HG03439 (cell line): Measurements from ENCODE around the gene AGBL4.

Experiments
- ATAC-seq: cut with Tn5 transposase; IDR thresholded peaks from one replicate; pipeline ENCODE4 v1.9.1; 2021; ENCODE audit warnings: mild to moderate bottlenecking, moderate library complexity; ENCODE audit not compliant: unreplicated experiment

Gene AGBL4

DNA sequence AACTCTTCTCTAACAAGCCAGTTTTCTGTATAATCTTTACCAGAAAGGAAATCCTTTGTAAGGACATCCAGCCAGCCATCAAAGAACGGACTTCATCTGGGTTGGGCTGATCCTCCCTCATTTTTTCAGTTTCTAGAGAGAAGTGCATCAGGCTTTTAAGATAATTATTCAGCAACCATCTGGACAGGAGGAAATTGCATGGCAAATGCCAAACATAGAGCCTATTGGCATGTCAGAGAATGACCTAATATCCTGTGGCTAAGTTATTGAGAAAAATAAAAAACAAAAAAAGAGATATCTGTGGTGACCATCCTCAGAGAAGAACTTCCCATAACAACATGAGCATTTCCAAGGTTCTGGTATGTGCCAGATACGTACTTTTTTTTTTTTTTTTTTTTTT lies 1172.1 kb downstream of the AGBL4 start:
- no peak for ATAC-seq

GRCh38 chr1:48848035-48848434 lies 1175.7 kb downstream of the AGBL4 start:
- ATAC-seq: no peak

- no peak for ATAC-seq
These were observed 1177.3 kb downstream of the AGBL4 start for GRCh38 chr1:48846441-48846840.

DNA sequence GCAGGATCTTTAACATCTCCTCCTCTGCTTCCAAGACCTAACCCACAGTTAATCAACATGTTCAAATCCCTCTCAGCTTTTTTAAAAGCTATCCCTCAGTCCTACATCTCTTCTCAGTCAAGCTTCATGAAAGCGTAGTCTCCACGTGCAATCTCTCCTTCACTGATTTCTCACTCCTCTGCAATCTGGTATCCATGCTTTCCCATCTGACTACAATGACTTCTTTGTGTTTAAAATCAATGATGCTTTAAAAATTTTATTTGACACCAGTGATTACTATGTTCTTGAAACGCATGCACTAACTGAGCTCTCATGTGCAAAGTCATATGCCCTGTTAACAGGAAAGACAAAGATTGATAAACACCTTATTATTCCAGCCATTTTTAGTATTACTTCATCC lies 1179.6 kb downstream of the AGBL4 start:
- ATAC-seq: no peak

DNA sequence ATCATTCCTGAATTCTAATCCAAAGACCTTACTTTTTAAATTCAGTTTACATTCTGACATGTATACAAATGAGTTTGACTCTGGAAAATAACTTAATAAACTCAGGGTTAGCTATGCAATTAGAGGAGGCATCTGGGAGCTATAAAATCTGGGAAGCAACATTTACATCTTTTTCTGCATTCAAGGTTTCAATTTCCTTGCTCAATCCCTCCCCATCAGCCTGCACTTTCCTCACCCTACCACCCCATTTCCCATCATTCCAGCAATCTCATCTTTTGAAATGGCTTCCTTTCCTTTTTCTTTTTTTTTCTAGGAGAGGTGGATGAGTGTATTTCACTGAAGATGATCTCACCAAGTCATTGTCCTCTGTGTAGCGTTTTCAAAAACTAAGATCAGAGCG lies 1181.8 kb downstream of the AGBL4 start:
- ATAC-seq: no peak

DNA sequence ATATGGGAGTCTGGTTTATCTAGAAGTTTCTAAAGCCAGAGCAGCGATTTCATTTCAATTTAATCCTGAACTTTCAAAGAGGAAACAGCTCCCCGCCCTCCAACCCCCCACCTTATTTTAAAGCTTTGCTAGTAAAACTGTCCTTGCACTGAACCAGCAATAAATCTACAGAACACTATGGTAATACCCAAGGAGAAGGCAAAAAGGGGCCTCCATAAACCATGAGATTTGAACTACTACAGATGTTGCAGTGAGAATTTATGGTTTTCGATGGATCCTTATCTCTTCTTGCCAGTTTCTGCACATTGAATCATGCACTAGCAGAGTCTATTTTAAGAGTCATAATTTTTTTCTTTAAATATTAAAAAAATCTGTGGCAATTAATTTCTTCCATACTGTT lies 1182.3 kb downstream of the AGBL4 start:
- no peak for ATAC-seq

DNA sequence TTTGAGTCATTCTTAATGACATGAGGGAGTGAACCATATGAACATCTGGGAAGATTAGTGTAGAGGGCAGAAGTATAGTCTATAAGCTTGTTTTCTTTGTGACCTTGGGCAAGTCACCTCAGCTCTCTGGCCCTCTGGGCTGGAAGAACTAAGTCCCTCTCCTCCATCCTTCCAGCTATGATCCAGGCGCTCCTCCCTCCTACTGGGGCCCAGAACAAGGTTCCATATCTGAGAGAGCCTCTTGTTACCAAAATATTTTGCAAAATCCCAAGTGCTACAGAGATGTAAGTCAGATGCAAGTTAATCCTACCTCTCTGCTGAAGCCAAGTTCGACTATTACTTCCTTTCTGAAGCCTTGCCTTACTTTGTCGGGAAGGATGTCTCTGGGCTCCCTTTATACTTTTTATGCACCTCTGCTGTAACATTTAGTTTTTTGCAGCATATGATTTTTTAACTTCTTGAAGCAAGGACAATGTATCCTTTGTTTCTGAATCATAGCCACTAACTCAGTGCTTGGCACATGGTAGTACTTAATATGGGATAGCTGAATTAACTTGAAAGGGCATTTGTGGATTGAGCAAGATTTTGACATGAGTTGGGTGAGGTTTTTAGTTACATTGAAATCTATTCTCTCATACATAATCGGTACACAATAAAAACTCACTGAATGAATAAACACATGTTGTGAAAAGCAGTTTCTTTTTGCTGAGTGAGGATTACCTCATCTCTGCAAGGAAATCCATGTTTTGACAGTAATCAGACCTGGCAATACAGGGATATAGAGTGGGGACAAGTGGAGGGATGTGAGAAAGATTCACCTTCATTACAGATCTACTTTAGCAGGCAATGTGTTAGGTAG lies 1192.4 kb downstream of the AGBL4 start:
- ATAC-seq: no peak

DNA sequence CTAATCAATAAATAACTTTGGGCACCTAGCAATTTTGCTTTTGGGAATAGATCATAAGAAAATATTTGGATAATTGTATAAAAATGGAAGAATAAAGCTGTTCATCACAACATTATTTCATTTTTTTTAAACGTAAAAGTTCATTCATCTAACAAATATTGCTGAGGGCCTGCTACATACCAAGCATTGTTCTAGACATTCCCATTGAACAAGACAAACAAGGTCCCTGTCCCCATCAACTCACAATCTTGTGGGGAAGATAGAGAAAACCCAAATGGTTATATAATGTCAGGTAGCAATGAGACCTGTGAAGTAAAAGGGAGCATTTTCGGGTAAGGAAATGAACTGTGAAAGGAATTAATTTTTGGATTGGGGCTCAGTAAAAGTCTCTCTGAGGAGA lies 1193.0 kb downstream of the AGBL4 start:
- ATAC-seq: no peak

DNA sequence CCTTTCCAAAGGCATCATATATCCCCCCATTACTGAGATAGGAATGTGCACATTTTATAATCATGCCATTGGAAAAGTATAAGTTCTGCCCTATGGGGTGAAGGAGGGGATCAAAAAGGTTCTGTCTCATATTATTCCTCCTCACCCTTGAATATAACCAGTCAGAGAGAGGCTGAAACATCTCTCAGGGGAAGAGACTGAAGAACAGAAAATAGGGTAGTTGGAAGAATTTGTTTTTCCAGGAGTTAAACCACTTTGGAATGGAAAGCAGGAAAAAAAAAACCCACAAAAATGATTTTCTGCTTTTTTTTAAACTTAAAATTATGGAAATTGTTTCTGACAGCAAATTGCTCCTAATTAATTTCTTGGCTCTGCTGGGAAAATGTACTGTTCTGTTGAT lies 1194.3 kb downstream of the AGBL4 start:
- ATAC-seq: no peak

- no peak for ATAC-seq
These were observed 1200.6 kb downstream of the AGBL4 start for GRCh38 chr1:48823168-48823567.

DNA sequence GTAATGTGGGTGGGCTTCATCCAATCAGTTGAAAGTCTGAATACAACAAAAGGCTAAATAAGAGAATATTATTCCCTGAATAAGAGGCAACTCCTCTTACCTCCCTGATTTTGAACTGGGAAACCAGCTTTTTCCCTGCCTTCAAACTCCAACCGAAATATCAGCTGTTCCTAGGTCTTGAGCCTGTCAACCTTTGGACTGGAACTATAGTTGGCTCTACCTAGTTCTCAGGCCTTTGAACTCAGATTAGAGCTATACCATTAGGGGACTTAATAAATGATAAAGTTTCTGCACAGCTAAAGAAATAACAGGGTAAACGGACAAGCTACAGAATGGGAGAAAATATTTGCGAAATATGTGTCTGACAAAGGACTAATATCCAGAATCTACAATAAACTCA lies 1203.3 kb downstream of the AGBL4 start:
- no peak for ATAC-seq

- ATAC-seq: peak; percentile 71
These were observed 1206.1 kb downstream of the AGBL4 start for GRCh38 chr1:48817505-48818114.

- ATAC-seq: no peak
These were observed 1213.0 kb downstream of the AGBL4 start for GRCh38 chr1:48810740-48811139.

DNA sequence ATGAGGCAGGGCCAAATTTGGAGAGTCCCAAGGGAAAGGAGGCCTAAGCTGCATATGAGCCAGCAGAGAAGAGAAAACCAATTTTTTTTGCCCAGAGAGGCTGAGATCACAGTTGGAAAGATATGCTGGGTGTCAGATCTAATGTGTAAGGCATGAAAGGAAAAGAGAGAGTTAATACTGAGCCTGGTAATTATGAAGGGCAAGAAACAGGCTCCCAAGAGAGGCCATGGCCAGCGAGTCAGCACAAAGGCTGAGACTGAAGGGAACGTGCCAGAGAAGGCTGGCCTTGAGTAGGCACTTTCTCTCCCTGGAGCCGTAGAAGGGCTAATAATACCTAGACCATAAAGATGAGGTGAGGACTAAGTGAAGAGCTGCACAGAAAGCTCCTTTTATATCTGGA lies 1215.3 kb downstream of the AGBL4 start:
- ATAC-seq: no peak

DNA sequence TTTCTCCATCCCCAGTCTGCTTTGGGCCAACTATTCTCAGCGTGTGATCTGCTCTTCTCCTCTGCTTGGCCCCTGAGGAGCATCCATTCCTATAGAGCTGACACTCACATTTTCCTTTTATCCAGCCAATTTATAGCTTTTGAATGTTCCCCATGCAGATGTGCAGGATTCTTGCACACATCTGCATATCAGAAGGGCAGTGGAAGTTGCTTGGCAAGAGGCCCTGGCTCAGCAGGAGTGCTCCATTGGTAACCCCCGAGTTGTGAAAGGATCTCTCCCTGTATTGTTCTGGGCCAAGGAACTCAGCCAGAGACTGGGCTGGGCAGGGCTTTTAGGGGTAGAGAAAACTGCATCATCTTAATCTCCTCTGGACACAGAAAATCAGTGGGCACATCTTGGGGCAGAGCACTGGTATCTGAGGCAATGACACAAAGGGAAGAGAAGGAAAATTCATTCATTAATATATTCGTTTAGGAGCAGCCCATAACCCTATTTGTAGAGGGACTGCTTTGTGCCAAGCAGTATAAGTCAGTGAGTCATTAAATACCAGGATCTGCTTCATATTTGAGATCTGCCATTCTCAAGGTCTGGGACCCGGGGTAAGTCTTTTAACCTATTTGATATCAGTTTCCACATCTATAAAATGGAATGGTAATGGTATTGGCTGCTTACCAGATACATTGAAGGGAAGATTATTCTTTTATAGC lies 1216.0 kb downstream of the AGBL4 start:
- no peak for ATAC-seq

DNA sequence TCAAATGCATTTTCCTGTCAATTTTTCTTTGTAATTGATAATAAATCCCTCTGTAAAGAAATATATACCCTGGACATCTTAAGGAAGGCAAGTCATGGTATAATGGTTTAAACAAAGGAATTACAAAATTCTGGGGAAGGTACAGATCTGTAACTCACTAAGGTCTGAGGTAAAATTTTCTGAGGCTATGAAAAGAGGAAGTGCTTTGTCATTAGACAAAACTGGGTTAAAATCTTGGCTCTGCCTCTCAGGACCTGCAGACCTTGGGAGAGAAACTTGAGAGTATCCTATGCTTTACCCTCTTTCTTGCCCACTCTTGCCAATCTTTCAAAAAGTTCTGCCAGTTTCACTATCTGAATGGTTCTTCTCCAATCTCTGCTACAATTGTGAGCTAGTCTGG lies 1220.3 kb downstream of the AGBL4 start:
- ATAC-seq: no peak

GRCh38 chr1:48794816-48795215 lies 1228.9 kb downstream of the AGBL4 start:
- ATAC-seq: no peak

DNA sequence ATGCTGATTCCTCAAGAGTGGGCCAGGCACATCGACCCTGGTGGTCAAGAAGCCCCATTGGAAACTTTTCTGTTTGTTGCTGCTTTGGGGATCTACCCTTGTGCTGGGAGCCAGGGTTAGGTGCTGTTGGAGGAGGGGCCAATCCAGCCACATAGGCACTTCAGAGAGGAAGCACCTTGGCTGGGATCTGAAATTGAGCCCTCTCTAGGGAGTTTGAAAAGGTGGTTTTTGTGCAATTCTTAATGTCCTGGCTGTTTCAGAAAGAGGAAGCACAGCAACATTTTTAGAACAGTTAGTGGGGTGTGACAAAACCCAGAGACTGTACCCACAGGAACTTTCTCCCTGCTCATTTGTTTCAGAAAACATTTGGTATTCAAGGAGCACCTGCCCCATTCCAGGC lies 1229.9 kb downstream of the AGBL4 start:
- peak; percentile 66 for ATAC-seq

GRCh38 chr1:48792961-48793360 lies 1230.8 kb downstream of the AGBL4 start:
- no peak for ATAC-seq

- no peak for ATAC-seq
These were observed 1233.4 kb downstream of the AGBL4 start for GRCh38 chr1:48790397-48790796.

GRCh38 chr1:48789903-48790302 lies 1233.9 kb downstream of the AGBL4 start:
- ATAC-seq: no peak

DNA sequence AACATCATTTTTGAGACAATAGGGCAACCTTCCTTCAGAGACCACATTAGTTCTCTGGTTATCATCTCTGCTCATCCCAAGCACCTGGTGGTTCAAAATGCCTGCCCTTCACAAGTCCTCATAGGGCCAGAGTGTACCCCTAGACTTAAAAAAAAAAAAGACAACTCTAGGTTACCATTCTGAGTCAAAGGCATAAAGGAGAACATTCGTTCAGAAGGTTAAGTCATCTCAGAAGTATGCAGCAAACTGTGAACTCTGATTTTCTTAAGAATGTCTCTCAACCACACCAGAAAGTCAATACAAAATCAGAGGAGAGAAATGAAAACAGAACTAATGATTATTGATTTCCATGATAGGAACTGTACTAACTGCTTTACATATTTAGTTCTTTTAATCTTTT lies 1237.9 kb downstream of the AGBL4 start:
- no peak for ATAC-seq
